GM21526 (cell line): ENCODE measurements around the gene GMCL2.

Experiments used
- ATAC-seq: cut with Tn5 transposase; IDR thresholded peaks from one replicate; pipeline ENCODE4 v1.9.1; 2021; ENCODE audit warnings: moderate library complexity; ENCODE audit not compliant: unreplicated experiment, low FRiP score

Gene GMCL2

GRCh38 chr5:178149199-178149932 is 37.8 kb downstream of the GMCL2 start:
- no peak for ATAC-seq

GRCh38 chr5:178147406-178147805 is 39.8 kb downstream of the GMCL2 start:
- no peak for ATAC-seq

GRCh38 chr5:178145965-178146820 is 41.0 kb downstream of the GMCL2 start:
- no peak for ATAC-seq

- ATAC-seq = no peak
These were observed 43.3 kb downstream of the GMCL2 start for GRCh38 chr5:178143901-178144300.

- ATAC-seq = no peak
These were observed 43.9 kb downstream of the GMCL2 start for GRCh38 chr5:178143246-178143645.

- no peak for ATAC-seq
These were observed 44.5 kb downstream of the GMCL2 start for GRCh38 chr5:178142642-178143041.

- no peak for ATAC-seq
These were observed 45.6 kb downstream of the GMCL2 start for GRCh38 chr5:178141550-178141949.

GRCh38 chr5:178137991-178138390 is 49.2 kb downstream of the GMCL2 start:
- no peak for ATAC-seq

GRCh38 chr5:178136990-178137389 is 50.2 kb downstream of the GMCL2 start:
- ATAC-seq = no peak
